GM23248 (cell line): ENCODE measurements around the gene LAPTM5. TPM values are rescaled to one million over a fixed set of nuclear protein-coding genes. Genes with fewer than 3 reads are reported as not detected.

ENCODE experiments used
- DNase-seq: peaks from one replicate; pipeline ENCODE4 v3.0.0-alpha.2; 2015
- H2AFZ ChIP-seq: fragments of 200-600 bp; sonication (generic); 2 replicates; pipeline ENCODE4 v1.6.1; 2016; ENCODE audit warnings: antibody characterized with exemption
- H3F3A ChIP-seq: fragments of 200-600 bp; sonication (generic); 2 replicates; pipeline ENCODE4 v1.6.1; 2016; ENCODE audit warnings: mild to moderate bottlenecking, antibody characterized with exemption, mixed run types; ENCODE audit not compliant: insufficient read depth
- H3K27ac ChIP-seq: fragments of 200-600 bp; sonication (generic); 2 replicates; pipeline ENCODE4 v1.5.1; 2016; ENCODE audit warnings: mild to moderate bottlenecking
- H3K27me3 ChIP-seq: fragments of 200-600 bp; sonication (generic); replicated peaks from 2 replicates; pipeline ENCODE4 v1.6.1; 2016; ENCODE audit warnings: mild to moderate bottlenecking; ENCODE audit not compliant: insufficient read depth
- H3K36me3 ChIP-seq: fragments of 200-600 bp; sonication (generic); 2 replicates; pipeline ENCODE4 v1.6.1; 2016; ENCODE audit warnings: low read depth, mild to moderate bottlenecking
- H3K4me1 ChIP-seq: fragments of 200-600 bp; sonication (generic); 2 replicates; pipeline ENCODE4 v1.6.1; 2016; ENCODE audit warnings: mild to moderate bottlenecking; ENCODE audit not compliant: insufficient read depth
- H3K4me2 ChIP-seq: fragments of 200-600 bp; sonication (generic); one replicate; pipeline ENCODE4 v1.6.1; 2016; ENCODE audit warnings: mild to moderate bottlenecking; ENCODE audit not compliant: unreplicated experiment
- H3K4me3 ChIP-seq: fragments of 200-600 bp; sonication (generic); 2 replicates; pipeline ENCODE4 v1.5.1; 2016; ENCODE audit warnings: mild to moderate bottlenecking
- H3K79me2 ChIP-seq: fragments of 200-600 bp; sonication (generic); 2 replicates; pipeline ENCODE4 v1.6.1; 2016; ENCODE audit warnings: mild to moderate bottlenecking; ENCODE audit not compliant: insufficient read depth
- H3K9ac ChIP-seq: fragments of 200-600 bp; sonication (generic); 2 replicates; pipeline ENCODE4 v1.6.1; 2016; ENCODE audit warnings: mild to moderate bottlenecking
- H3K9me2 ChIP-seq: fragments of 200-600 bp; sonication (generic); 2 replicates; pipeline ENCODE4 v1.6.1; 2016; ENCODE audit warnings: mixed run types, mild to moderate bottlenecking, moderate library complexity; ENCODE audit not compliant: insufficient read depth
- H3K9me3 ChIP-seq: fragments of 200-600 bp; sonication (generic); one replicate; pipeline ENCODE4 v1.6.1; 2017; ENCODE audit warnings: low read depth
- H4K20me1 ChIP-seq: fragments of 200-600 bp; sonication (generic); 2 replicates; pipeline ENCODE4 v1.6.0; 2016; ENCODE audit not compliant: insufficient read depth
- EZH2 ChIP-seq: fragments of 200-600 bp; sonication (generic); IDR thresholded peaks from 2 replicates; pipeline ENCODE4 v1.6.1; 2018; ENCODE audit warnings: antibody characterized with exemption, mild to moderate bottlenecking; ENCODE audit not compliant: insufficient read depth, poor library complexity, severe bottlenecking
- EZH2phosphoT487 ChIP-seq: fragments of 200-600 bp; sonication (generic); IDR thresholded peaks from 2 replicates; pipeline ENCODE4 v1.6.1; 2018; ENCODE audit warnings: antibody characterized with exemption, moderate library complexity, mild to moderate bottlenecking, low read depth; ENCODE audit not compliant: insufficient read depth
- WGBS, 2 experiments: methylation state at CpG; one replicate each; pipeline ENCODE4 v1.1.6; 2015 to 2017; ENCODE audit warnings: low lambda C conversion rate in 2 of 2, low coverage in 1 of 2; ENCODE audit errors: missing lambda C conversion rate in 2 of 2; 5-methylcytosine and 5-hydroxymethylcytosine counted together
- in situ Hi-C: fragments of 300-500 bp; cut with MboI; formaldehyde crosslinking; loops from 2 replicates; pipeline ENCODE4 v1.15.0; 2020
- polyA plus RNA-seq: library from polyadenylated mRNA; unstranded; fragments of >200 nt; fragmentation: Nextera tagmentation; extraction: Ambion mirVana; gene quantifications from 2 replicates; pipeline ENCODE4 v1.2.1, GENCODE V29; 2016
- total RNA-seq: library from RNA; depleted of rRNA; stranded (reverse); fragments of >200 nt; shearing (Covaris generic); gene quantifications from 2 replicates; pipeline ENCODE4 v1.2.3, GENCODE V29; 2014

Gene LAPTM5
- total and polyA plus RNA-seq, 2 experiments from 2014 or later: 0.36 TPM; not detected in 1

GRCh38 chr1:30785714-30786113 lies 28.1 kb upstream of the LAPTM5 start:
- no peak for TF ChIP-seq EZH2phosphoT487
- TF ChIP-seq EZH2: no peak
- no peaks in the 10 kb centered on the region for H3K9me3 ChIP-seq
- H3K4me2 ChIP-seq: no peak overlapping the region
- H4K20me1 ChIP-seq: no peaks in the 10 kb centered on the region
- 78 to 79% methylated on average over 7 of the region's 7 CpGs for WGBS, 2 experiments
- no peaks in the 10 kb centered on the region for H3K9me2 ChIP-seq
- H3K9ac ChIP-seq: no peak overlapping the region
- H3F3A ChIP-seq: no peaks in the 10 kb centered on the region
- H2AFZ ChIP-seq: no peak overlapping the region
- in situ Hi-C loops: no loop called here
- no peak overlapping the region for H3K27ac ChIP-seq
- no peak overlapping the region for H3K4me3 ChIP-seq
- no peaks in the 10 kb centered on the region for H3K4me1 ChIP-seq
- H3K27me3 ChIP-seq: 0 out of 2 replicates have a peak, but pooled peaks cover 7% of the 10 kb centered on the region
- no peaks in the 10 kb centered on the region for H3K79me2 ChIP-seq
- no peaks in the 10 kb centered on the region for H3K36me3 ChIP-seq
- no peak for DNase-seq

DNA sequence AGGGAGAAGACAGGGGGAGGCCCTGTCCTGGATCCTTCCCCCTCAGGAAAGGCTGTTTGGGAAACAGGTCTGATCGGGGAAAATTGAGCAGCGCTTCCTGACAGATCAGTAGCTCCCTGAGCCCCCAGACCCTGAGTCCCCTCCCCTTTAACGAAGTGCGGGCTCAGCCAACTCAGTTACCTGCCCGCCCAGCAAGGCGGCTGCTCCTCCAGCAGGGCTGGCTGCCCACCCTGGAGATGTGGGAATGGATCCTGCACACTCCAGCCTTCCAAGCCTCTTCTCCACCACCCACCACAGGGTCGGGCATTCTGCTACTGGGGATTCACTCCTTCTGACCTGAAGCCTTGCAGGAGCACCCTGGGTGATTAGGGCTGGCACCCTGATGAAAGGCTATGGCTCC lies 27.6 kb upstream of the LAPTM5 start:
- Histone ChIP-seq H3K9me3 (no peaks in the 10 kb centered on the region), H3F3A (no peaks in the 10 kb centered on the region), H3K27ac (no peak overlapping the region), H3K27me3 (0 out of 2 replicates have a peak, but pooled peaks cover 7% of the 10 kb centered on the region), H3K4me3 (no peak overlapping the region), H2AFZ (no peak overlapping the region), H3K9ac (no peak overlapping the region), H3K9me2 (no peaks in the 10 kb centered on the region), H3K36me3 (no peaks in the 10 kb centered on the region), H3K4me1 (no peaks in the 10 kb centered on the region), H4K20me1 (no peaks in the 10 kb centered on the region), H3K79me2 (no peaks in the 10 kb centered on the region), H3K4me2 (no peak overlapping the region)
- no peak for DNase-seq
- WGBS, 2 experiments: 83 to 95% methylated on average over 7 of the region's 7 CpGs
- no peak for TF ChIP-seq EZH2phosphoT487
- TF ChIP-seq EZH2: no peak
- in situ Hi-C loops: no loop called here

- Histone ChIP-seq H3K4me1 (no peaks in the 10 kb centered on the region), H4K20me1 (no peaks in the 10 kb centered on the region), H3K79me2 (no peaks in the 10 kb centered on the region), H3K27me3 (0 out of 2 replicates have a peak, but pooled peaks cover 3% of the 10 kb centered on the region), H3K27ac (no peak overlapping the region), H3F3A (no peaks in the 10 kb centered on the region), H3K4me2 (no peak overlapping the region), H3K36me3 (no peaks in the 10 kb centered on the region), H3K4me3 (no peak overlapping the region), H3K9me3 (no peaks in the 10 kb centered on the region), H3K9me2 (no peaks in the 10 kb centered on the region), H2AFZ (peak overlapping the region; percentile 84; the same call in 1 of the 2 replicates), H3K9ac (no peak overlapping the region)
- no peak for DNase-seq
- in situ Hi-C loops: no loop called here
- TF ChIP-seq EZH2phosphoT487 (no peak), EZH2 (no peak)
- 65 to 69% methylated on average over 16 of the region's 16 CpGs for WGBS, 2 experiments
Observed at GRCh38 chr1:30783256-30783915, 25.8 kb upstream of the LAPTM5 start.

GRCh38 chr1:30782361-30783255 lies 25.0 kb upstream of the LAPTM5 start:
- no peak overlapping the region for H3K9ac ChIP-seq
- H3F3A ChIP-seq: no peaks in the 10 kb centered on the region
- no peak overlapping the region for H3K27ac ChIP-seq
- DNase-seq: peak; percentile 75
- TF ChIP-seq EZH2: no peak
- no peak for TF ChIP-seq EZH2phosphoT487
- no peaks in the 10 kb centered on the region for H3K27me3 ChIP-seq
- no peaks in the 10 kb centered on the region for H3K36me3 ChIP-seq
- H3K4me3 ChIP-seq: 0 out of 2 replicates have a peak overlapping the region, but pooled peaks have one; percentile 31
- 8 to 10% methylated on average over 19 to 25 of the region's 25 CpGs for WGBS, 2 experiments
- H3K9me3 ChIP-seq: no peaks in the 10 kb centered on the region
- peak overlapping the region; percentile 84 for H2AFZ ChIP-seq
- H3K4me2 ChIP-seq: peak overlapping the region; percentile 35
- H3K4me1 ChIP-seq: no peaks in the 10 kb centered on the region
- no peaks in the 10 kb centered on the region for H3K79me2 ChIP-seq
- no peaks in the 10 kb centered on the region for H3K9me2 ChIP-seq
- in situ Hi-C loops: no loop called here
- H4K20me1 ChIP-seq: no peaks in the 10 kb centered on the region
